ENCODE data around the gene PLCL1. TPM values are rescaled to one million over a fixed set of nuclear protein-coding genes. Genes with fewer than 3 reads are reported as not detected.

Gene PLCL1
- total and polyA plus RNA-seq, 10 of the 15 experiments (the other 5 are each of a cell fraction or from before 2014, with no cell fraction given), result 0.03 to 1.5 (median 0.22) TPM

DNA sequence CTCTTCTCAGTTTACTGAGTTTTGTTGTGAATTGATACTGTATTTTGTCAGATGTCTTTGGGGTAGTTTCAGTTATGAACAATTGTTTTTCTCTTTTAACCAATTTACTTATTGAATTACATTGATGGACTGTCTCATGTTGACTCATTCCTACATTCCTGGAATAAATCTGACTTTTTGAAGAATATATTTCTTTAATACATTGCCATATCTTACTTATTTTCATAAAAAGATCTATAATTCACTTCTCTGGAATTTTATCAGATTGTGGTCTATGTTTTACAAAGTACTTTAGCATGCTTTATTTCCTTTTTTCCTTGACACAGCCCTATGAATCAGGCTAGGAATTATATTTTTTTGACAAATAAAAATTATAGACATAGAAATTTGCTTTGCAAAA, 268.3 kb downstream of the PLCL1 start (continued):
- TF ChIP-seq SPI1 (IDR thresholded peaks at IDR 0.05; ENCODE audit: borderline replicate concordance, insufficient read depth, low read depth, low read length) (no peak), RUNX3 (IDR thresholded peaks at IDR 0.05; ENCODE audit: low read length) (no peak), MYB (IDR thresholded peaks at IDR 0.05; ENCODE audit: borderline replicate concordance, low read depth, low read length) (no peak), FOS (IDR thresholded peaks at IDR 0.05; ENCODE audit: borderline replicate concordance, extremely low read depth, insufficient read length) (no peak)
- TF ChIP-seq, protein P1, sequence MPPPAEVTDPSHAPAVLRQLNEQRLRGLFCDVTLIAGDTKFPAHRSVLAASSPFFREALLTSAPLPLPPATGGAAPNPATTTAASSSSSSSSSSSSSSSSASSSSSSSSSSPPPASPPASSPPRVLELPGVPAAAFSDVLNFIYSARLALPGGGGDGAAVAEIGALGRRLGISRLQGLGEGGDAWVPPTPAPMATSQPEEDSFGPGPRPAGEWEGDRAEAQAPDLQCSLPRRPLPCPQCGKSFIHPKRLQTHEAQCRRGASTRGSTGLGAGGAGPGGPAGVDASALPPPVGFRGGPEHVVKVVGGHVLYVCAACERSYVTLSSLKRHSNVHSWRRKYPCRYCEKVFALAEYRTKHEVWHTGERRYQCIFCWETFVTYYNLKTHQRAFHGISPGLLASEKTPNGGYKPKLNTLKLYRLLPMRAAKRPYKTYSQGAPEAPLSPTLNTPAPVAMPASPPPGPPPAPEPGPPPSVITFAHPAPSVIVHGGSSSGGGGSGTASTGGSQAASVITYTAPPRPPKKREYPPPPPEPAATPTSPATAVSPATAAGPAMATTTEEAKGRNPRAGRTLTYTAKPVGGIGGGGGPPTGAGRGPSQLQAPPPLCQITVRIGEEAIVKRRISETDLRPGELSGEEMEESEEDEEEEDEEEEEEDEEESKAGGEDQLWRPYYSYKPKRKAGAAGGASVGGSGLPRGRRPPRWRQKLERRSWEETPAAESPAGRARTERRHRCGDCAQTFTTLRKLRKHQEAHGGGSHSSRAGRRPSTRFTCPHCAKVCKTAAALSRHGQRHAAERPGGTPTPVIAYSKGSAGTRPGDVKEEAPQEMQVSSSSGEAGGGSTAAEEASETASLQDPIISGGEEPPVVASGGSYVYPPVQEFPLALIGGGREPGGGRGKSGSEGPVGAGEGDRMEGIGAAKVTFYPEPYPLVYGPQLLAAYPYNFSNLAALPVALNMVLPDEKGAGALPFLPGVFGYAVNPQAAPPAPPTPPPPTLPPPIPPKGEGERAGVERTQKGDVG (CRISPR knock-in tag; IDR thresholded peaks at IDR 0.05), result no peak
- TF ChIP-seq, protein P2, sequence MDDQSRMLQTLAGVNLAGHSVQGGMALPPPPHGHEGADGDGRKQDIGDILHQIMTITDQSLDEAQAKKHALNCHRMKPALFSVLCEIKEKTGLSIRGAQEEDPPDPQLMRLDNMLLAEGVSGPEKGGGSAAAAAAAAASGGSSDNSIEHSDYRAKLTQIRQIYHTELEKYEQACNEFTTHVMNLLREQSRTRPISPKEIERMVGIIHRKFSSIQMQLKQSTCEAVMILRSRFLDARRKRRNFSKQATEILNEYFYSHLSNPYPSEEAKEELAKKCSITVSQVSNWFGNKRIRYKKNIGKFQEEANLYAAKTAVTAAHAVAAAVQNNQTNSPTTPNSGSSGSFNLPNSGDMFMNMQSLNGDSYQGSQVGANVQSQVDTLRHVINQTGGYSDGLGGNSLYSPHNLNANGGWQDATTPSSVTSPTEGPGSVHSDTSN (IDR thresholded peaks at IDR 0.05; ENCODE audit: insufficient replicate concordance, low read depth, low read length), result no peak

DNA sequence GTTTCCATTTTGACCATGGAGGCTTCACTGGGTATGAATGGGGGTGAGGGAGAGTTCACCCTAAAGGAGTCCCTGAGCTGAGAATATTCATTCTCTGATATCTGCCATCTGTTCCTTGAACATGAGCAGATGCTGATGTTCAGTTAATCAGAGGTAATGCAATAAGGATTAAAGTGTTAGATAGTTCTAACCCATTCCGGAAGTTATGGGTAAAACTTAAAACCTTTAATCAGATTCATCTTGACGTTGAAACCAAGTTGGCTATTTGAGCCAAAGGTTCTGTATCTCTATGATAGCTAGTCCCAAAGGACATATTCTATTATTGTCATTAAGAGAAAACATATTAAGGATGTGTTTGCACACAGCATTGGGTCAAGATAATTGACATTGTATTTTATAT, 268.9 kb downstream of the PLCL1 start:
- 63% methylated on average over 2 of the region's 2 CpGs for WGBS (ENCODE audit: insufficient coverage, insufficient replicate concordance, low lambda C conversion rate, missing lambda C conversion rate)
- ChIA-PET POLR2A (interaction anchor here (1.0 kb wide), 1 partner anchor 10 kb away, joined by 3 read pairs; no protein-coding TSS in a partner anchor), SMC1A (ENCODE audit: uncharacterized antibody, unreplicated experiment) (no interaction called here), RAD21 (ENCODE audit: unreplicated experiment) (no interaction called here), CTCF (interaction anchor here (1.1 kb wide), 1 partner anchor 10 kb away, joined by 3 read pairs; no protein-coding TSS in a partner anchor)
- Histone ChIP-seq H3K9ac (ENCODE audit: control insufficient read depth, insufficient read depth, low read length) (no peak overlapping the region), H3K4me2 (ENCODE audit: control insufficient read depth, insufficient read depth) (no peak overlapping the region), H3K27me3 (replicated peaks in 1 of 2; ENCODE audit: control insufficient read depth in 2 of 2, insufficient read depth in 2 of 2, low read length in 1 of 2) (no peaks in the 10 kb centered on the region), H3K36me3 (ENCODE audit: control insufficient read depth in 2 of 2, insufficient read depth in 2 of 2, low read length in 1 of 2) (no peaks in the 10 kb centered on the region), H3K9me3 (replicated peaks; ENCODE audit: control insufficient read depth, insufficient read depth, low read length) (no peaks in the 10 kb centered on the region), H2AFZ (ENCODE audit: control insufficient read depth, low read depth, low read length) (no peak overlapping the region), H3K4me1 (ENCODE audit: control insufficient read depth, insufficient read depth, low read length) (no peaks in the 10 kb centered on the region), H4K20me1 (ENCODE audit: control insufficient read depth, insufficient read depth) (no peaks in the 10 kb centered on the region), H3K4me3 (no peak overlapping the region), H3K79me2 (ENCODE audit: control insufficient read depth, insufficient read depth, low read length) (no peaks in the 10 kb centered on the region), H3K27ac (ENCODE audit: control insufficient read depth, insufficient read depth) (no peak overlapping the region)
- DNase-seq (ENCODE audit: low read depth, low spot score) (no peak), ATAC-seq (no peak), FAIRE-seq (peak; percentile 49)
- TF ChIP-seq, protein P3, sequence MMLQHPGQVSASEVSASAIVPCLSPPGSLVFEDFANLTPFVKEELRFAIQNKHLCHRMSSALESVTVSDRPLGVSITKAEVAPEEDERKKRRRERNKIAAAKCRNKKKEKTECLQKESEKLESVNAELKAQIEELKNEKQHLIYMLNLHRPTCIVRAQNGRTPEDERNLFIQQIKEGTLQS (IDR thresholded peaks at IDR 0.05; ENCODE audit: borderline replicate concordance, extremely low read depth, low read depth, low read length), result no peak
- no peak for TF ChIP-seq SUZ12 (IDR thresholded peaks at IDR 0.05; ENCODE audit: unreplicated experiment)
- TF ChIP-seq CBFB (IDR thresholded peaks at IDR 0.05; ENCODE audit: low read depth), result no peak
- TF ChIP-seq, protein P4, sequence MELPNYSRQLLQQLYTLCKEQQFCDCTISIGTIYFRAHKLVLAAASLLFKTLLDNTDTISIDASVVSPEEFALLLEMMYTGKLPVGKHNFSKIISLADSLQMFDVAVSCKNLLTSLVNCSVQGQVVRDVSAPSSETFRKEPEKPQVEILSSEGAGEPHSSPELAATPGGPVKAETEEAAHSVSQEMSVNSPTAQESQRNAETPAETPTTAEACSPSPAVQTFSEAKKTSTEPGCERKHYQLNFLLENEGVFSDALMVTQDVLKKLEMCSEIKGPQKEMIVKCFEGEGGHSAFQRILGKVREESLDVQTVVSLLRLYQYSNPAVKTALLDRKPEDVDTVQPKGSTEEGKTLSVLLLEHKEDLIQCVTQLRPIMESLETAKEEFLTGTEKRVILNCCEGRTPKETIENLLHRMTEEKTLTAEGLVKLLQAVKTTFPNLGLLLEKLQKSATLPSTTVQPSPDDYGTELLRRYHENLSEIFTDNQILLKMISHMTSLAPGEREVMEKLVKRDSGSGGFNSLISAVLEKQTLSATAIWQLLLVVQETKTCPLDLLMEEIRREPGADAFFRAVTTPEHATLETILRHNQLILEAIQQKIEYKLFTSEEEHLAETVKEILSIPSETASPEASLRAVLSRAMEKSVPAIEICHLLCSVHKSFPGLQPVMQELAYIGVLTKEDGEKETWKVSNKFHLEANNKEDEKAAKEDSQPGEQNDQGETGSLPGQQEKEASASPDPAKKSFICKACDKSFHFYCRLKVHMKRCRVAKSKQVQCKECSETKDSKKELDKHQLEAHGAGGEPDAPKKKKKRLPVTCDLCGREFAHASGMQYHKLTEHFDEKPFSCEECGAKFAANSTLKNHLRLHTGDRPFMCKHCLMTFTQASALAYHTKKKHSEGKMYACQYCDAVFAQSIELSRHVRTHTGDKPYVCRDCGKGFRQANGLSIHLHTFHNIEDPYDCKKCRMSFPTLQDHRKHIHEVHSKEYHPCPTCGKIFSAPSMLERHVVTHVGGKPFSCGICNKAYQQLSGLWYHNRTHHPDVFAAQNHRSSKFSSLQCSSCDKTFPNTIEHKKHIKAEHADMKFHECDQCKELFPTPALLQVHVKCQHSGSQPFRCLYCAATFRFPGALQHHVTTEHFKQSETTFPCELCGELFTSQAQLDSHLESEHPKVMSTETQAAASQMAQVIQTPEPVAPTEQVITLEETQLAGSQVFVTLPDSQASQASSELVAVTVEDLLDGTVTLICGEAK (IDR thresholded peaks at IDR 0.05; ENCODE audit: borderline replicate concordance), result no peak
- no peak for TF ChIP-seq POLR2A (IDR thresholded peaks at IDR 0.05; ENCODE audit: low read depth, low read length)
- TF ChIP-seq, protein P5, sequence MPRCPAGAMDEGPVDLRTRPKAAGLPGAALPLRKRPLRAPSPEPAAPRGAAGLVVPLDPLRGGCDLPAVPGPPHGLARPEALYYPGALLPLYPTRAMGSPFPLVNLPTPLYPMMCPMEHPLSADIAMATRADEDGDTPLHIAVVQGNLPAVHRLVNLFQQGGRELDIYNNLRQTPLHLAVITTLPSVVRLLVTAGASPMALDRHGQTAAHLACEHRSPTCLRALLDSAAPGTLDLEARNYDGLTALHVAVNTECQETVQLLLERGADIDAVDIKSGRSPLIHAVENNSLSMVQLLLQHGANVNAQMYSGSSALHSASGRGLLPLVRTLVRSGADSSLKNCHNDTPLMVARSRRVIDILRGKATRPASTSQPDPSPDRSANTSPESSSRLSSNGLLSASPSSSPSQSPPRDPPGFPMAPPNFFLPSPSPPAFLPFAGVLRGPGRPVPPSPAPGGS (IDR thresholded peaks at IDR 0.05; ENCODE audit: borderline replicate concordance, insufficient read depth, low read depth, low read length, poor library complexity, severe bottlenecking), result no peak
- BruUV-seq (replicated peaks), result no TSS peak
- in situ Hi-C loops (cut with MboI), result no loop called here
- intact Hi-C loops (cut with micrococcal nuclease; ENCODE audit: unreplicated experiment), result no loop called here
